Loucy (cell line): ENCODE results near the gene ANKRD39.

ENCODE experiments used
- EZH2phosphoT487 ChIP-seq: fragments of 200-600 bp; IDR thresholded peaks from 2 replicates; pipeline ENCODE4 v1.6.1; 2018; ENCODE audit warnings: antibody characterized with exemption, mild to moderate bottlenecking, moderate library complexity, borderline replicate concordance
- TF ChIP-seq, protein P1 (sequence below): fragments of 200-600 bp; sonication (generic); conservative IDR thresholded peaks from 2 replicates; pipeline ENCODE4 v1.5.1; 2014; ENCODE audit warnings: mild to moderate bottlenecking, antibody characterized with exemption, low read length

DNA sequence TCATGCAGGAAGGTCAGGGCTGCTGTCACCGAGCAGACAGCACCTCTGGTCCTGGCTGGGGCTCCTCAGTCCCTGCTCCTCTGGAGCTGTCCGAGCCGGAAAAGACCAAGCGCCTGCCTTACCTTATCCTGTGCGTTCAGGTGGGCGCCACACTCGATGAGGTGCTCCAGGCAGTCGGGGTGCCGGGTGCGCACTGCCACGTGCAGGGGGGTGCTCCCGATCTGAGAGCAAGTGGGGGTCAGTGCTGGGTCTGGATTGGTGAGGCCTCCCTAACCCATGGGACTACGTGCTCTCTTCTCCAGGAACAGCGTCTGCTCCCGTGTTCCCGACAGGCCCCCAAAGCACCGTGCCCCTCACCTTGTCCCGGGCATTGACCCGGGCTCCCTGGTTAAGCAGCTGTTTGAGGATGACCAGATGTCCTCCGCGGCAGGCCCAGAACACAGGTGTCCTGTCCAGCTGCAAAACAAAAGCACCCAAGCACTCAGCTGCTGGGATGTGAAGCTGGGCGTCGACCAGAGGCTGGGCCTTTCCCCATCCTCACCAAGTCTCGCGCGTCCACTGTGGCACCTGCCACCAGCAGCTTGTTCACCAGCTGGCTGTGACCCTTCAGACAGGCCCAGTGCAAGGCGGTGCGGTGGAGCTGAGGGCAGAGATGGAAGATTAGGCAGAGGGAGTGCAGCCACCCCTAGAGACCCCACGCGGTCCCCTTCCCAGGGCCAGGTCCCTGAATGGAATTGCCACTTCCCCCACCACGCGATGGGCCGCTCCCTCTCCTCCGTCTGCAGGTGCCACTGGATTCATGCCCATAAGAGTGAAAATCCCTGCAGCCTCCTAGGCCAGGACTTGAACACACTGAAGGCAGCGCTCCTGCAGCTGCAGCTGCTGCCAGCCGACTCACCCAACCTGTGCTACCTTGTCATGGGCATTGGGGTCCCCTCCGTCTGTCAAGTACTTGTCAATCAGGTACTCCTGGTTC lies 17.7 kb downstream of the ANKRD39 start:
- TF ChIP-seq, protein P1, sequence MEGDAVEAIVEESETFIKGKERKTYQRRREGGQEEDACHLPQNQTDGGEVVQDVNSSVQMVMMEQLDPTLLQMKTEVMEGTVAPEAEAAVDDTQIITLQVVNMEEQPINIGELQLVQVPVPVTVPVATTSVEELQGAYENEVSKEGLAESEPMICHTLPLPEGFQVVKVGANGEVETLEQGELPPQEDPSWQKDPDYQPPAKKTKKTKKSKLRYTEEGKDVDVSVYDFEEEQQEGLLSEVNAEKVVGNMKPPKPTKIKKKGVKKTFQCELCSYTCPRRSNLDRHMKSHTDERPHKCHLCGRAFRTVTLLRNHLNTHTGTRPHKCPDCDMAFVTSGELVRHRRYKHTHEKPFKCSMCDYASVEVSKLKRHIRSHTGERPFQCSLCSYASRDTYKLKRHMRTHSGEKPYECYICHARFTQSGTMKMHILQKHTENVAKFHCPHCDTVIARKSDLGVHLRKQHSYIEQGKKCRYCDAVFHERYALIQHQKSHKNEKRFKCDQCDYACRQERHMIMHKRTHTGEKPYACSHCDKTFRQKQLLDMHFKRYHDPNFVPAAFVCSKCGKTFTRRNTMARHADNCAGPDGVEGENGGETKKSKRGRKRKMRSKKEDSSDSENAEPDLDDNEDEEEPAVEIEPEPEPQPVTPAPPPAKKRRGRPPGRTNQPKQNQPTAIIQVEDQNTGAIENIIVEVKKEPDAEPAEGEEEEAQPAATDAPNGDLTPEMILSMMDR, result no peak
- TF ChIP-seq EZH2phosphoT487, result no peak
